ENCODE results near the gene CHAT.

Gene CHAT

GRCh38 chr10:49631975-49632374 is 18.1 kb downstream of the CHAT start:
- no peak for DNase-seq

GRCh38 chr10:49632406-49633317 is 18.8 kb downstream of the CHAT start:
- no peak for DNase-seq

- no peak for DNase-seq
These were observed 19.7 kb downstream of the CHAT start for GRCh38 chr10:49633327-49634068.

GRCh38 chr10:49634069-49634660 is 20.3 kb downstream of the CHAT start:
- no peak for DNase-seq

- no peak for DNase-seq
These were observed 28.5 kb downstream of the CHAT start for GRCh38 chr10:49642311-49642710.

- no peak for DNase-seq
These were observed 29.6 kb downstream of the CHAT start for GRCh38 chr10:49643241-49644034.

- no peak for DNase-seq
These were observed 30.3 kb downstream of the CHAT start for GRCh38 chr10:49644035-49644646.

GRCh38 chr10:49645417-49645816 is 31.6 kb downstream of the CHAT start:
- no peak for DNase-seq

- no peak for DNase-seq
These were observed 32.3 kb downstream of the CHAT start for GRCh38 chr10:49645871-49646870.

- no peak for DNase-seq
These were observed 33.7 kb downstream of the CHAT start for GRCh38 chr10:49647554-49647953.

- no peak for DNase-seq
These were observed 34.4 kb downstream of the CHAT start for GRCh38 chr10:49647985-49648795.

- no peak for DNase-seq
These were observed 35.5 kb downstream of the CHAT start for GRCh38 chr10:49649294-49649693.

GRCh38 chr10:49649936-49650723 is 36.3 kb downstream of the CHAT start:
- DNase-seq = no peak

GRCh38 chr10:49650724-49651034 is 36.8 kb downstream of the CHAT start:
- no peak for DNase-seq

GRCh38 chr10:49651039-49651835 is 37.4 kb downstream of the CHAT start:
- DNase-seq = no peak

GRCh38 chr10:49651917-49652316 is 38.1 kb downstream of the CHAT start:
- DNase-seq = no peak

GRCh38 chr10:49652421-49653272 is 38.8 kb downstream of the CHAT start:
- no peak for DNase-seq

Data from kidney glomerular epithelial cell (primary cell).